HepG2 (cell line): ENCODE data around the gene SORBS2. TPM values are rescaled to one million over a fixed set of nuclear protein-coding genes. Genes with fewer than 3 reads are reported as not detected.

ENCODE experiments used
- ATAC-seq: fragments of 200-7000 bp; cut with Tn5 transposase; 3 replicates; pipeline ENCODE4 v1.9.1; 2020; ENCODE audit warnings: mild to moderate bottlenecking, moderate library complexity
- BruUV-seq: library from RNA; stranded (reverse); fragments of 400-500 nt; replicated peaks from 2 replicates; lab custom pipeline; 2021; lab: Mats Ljungman, UMichigan
- CTCF ChIA-PET: fragments of 300-600 bp; formaldehyde crosslinking; extraction: SDS; loops from one replicate; lab custom pipeline; 2021; ENCODE audit warnings: low total read pairs, inconsistent platforms, low intra/inter-chr PET ratio; lab: Yijun Ruan, JAX
- POLR2A ChIA-PET: fragments of 350-600 bp; sonication (Branson Sonifier 250); formaldehyde crosslinking; loops from one replicate; lab custom pipeline; 2020; ENCODE audit warnings: antibody characterized with exemption, inconsistent platforms; lab: Yijun Ruan, JAX
- DNase-seq: peaks from one replicate; pipeline ENCODE4 v3.0.0-alpha.2; 2015; ENCODE audit warnings: low spot score
- FAIRE-seq: peaks from 3 replicates; lab custom pipeline; 2011; peaks lifted over from hg19 to GRCh38; lab: Jason Lieb, UNC
- H2AFZ ChIP-seq: one replicate; pipeline ENCODE4 v1.6.1; 2011; ENCODE audit warnings: low read length, inconsistent platforms
- H3K27ac ChIP-seq: fragments of 300-600 bp; 3 replicates; pipeline ENCODE4 v1.8.0; 2011; ENCODE audit warnings: mixed run types, mild to moderate bottlenecking, mixed read lengths, low read length, inconsistent platforms; ENCODE audit not compliant: insufficient read depth; ENCODE audit errors: extremely low read length
- H3K27me3 ChIP-seq, 2 experiments: fragments of 200-600 bp in 1 of 2; 2 replicates in 1 of 2; 3 replicates in 1 of 2; pipeline versions ENCODE4 v1.6.0 to v1.8.0; 2011; ENCODE audit warnings: low read length in 2 of 2, mild to moderate bottlenecking in 2 of 2, moderate library complexity in 2 of 2, inconsistent platforms in 1 of 2; ENCODE audit not compliant: insufficient read depth in 2 of 2, control insufficient read depth in 1 of 2
- H3K36me3 ChIP-seq, 2 experiments: fragments of 200-600 bp in 1 of 2; replicated peaks in 1 of 2; 2 replicates in 1 of 2; 3 replicates in 1 of 2; pipeline versions ENCODE4 v1.5.1 to v1.8.0; 2011; ENCODE audit warnings: low read length in 2 of 2, inconsistent platforms in 1 of 2; ENCODE audit not compliant: insufficient read depth in 2 of 2, control insufficient read depth in 1 of 2
- H3K4me1 ChIP-seq: 2 replicates; pipeline ENCODE4 v1.5.1; 2012; ENCODE audit warnings: low read length, inconsistent platforms; ENCODE audit not compliant: insufficient read depth
- H3K4me2 ChIP-seq: 2 replicates; pipeline ENCODE4 v1.6.0; 2011; ENCODE audit warnings: low read depth, low read length, inconsistent platforms
- H3K4me3 ChIP-seq, 3 experiments: fragments of 200-600 bp in 1 of 3; sonication (generic), shearing (Covaris generic) in 1 of 3; replicated peaks in 1 of 3; 2 replicates each; pipeline ENCODE4 v1.5.1; 2011 to 2016; ENCODE audit warnings: low read length in 3 of 3, inconsistent platforms in 2 of 3, low read depth in 2 of 3, mild to moderate bottlenecking in 2 of 3, control low read depth in 1 of 3, mixed read lengths in 1 of 3; ENCODE audit not compliant: insufficient read depth in 1 of 3
- H3K79me2 ChIP-seq: one replicate; pipeline ENCODE4 v1.6.1; 2011; ENCODE audit warnings: low read length, inconsistent platforms; ENCODE audit not compliant: insufficient read depth
- H3K9ac ChIP-seq: 2 replicates; pipeline ENCODE4 v1.6.0; 2011; ENCODE audit warnings: mild to moderate bottlenecking, low read depth, low read length, inconsistent platforms; ENCODE audit not compliant: insufficient read depth
- H3K9me3 ChIP-seq: 2 replicates; pipeline ENCODE4 v1.5.1; 2012; ENCODE audit warnings: mild to moderate bottlenecking, low read length
- H4K20me1 ChIP-seq: 2 replicates; pipeline ENCODE4 v1.6.0; 2011; ENCODE audit warnings: inconsistent platforms, mild to moderate bottlenecking, low read length, moderate library complexity; ENCODE audit not compliant: insufficient read depth
- BRCA1 ChIP-seq: sonication (generic); formaldehyde crosslinking; IDR thresholded peaks from 2 replicates; pipeline ENCODE4 v1.4.0; 2020; ENCODE audit warnings: missing genetic modification reagents
- HDAC1 ChIP-seq: sonication (generic); formaldehyde crosslinking; IDR thresholded peaks from 2 replicates; pipeline ENCODE4 v1.5.1; 2020; ENCODE audit warnings: mild to moderate bottlenecking, missing genetic modification reagents
- HMGA1 ChIP-seq: sonication (generic); formaldehyde crosslinking; conservative IDR thresholded peaks from 2 replicates; pipeline ENCODE4 v1.4.0; 2020; ENCODE audit warnings: missing genetic modification reagents
- IKZF1 ChIP-seq: fragments of 450-650 bp; IDR thresholded peaks from 2 replicates; pipeline ENCODE4 v1.7.1; 2016
- KLF12 ChIP-seq: sonication (generic); formaldehyde crosslinking; IDR thresholded peaks from 2 replicates; pipeline ENCODE4 v1.4.0; 2020; ENCODE audit warnings: missing genetic modification reagents, borderline replicate concordance
- KMT2A ChIP-seq: sonication (generic); formaldehyde crosslinking; IDR thresholded peaks from 2 replicates; pipeline ENCODE4 v1.4.0; 2020; ENCODE audit warnings: missing genetic modification reagents
- MXD4 ChIP-seq: IDR thresholded peaks from 2 replicates; pipeline ENCODE4 v1.6.1; 2016; ENCODE audit warnings: mild to moderate bottlenecking, missing biosample characterization, missing genetic modification reagents
- NFE2 ChIP-seq: sonication (generic); formaldehyde crosslinking; IDR thresholded peaks from 2 replicates; pipeline ENCODE4 v1.4.0; 2020; ENCODE audit warnings: missing genetic modification reagents
- NFYB ChIP-seq: sonication (generic); formaldehyde crosslinking; IDR thresholded peaks from 2 replicates; pipeline ENCODE4 v1.4.0; 2020; ENCODE audit warnings: missing genetic modification reagents
- PHF8 ChIP-seq: sonication (generic); formaldehyde crosslinking; IDR thresholded peaks from 2 replicates; pipeline ENCODE4 v1.5.0; 2020; ENCODE audit warnings: missing genetic modification reagents
- POLR2G ChIP-seq: fragments of 200-400 bp; formaldehyde crosslinking; IDR thresholded peaks from 2 replicates; pipeline ENCODE4 v1.6.1; 2018; ENCODE audit warnings: mild to moderate bottlenecking, low read depth, low read length, moderate library complexity
- SIX1 ChIP-seq: sonication (generic); formaldehyde crosslinking; IDR thresholded peaks from 2 replicates; pipeline ENCODE4 v1.4.0; 2020; ENCODE audit warnings: missing genetic modification reagents, borderline replicate concordance
- ZNF652 ChIP-seq: IDR thresholded peaks from 2 replicates; pipeline ENCODE4 v1.6.1; 2016; ENCODE audit warnings: low read depth, borderline replicate concordance
- ZNF782 ChIP-seq: sonication (generic); formaldehyde crosslinking; IDR thresholded peaks from 2 replicates; pipeline ENCODE4 v1.4.0; 2020; ENCODE audit warnings: missing genetic modification reagents, mild to moderate bottlenecking, borderline replicate concordance
- WGBS: methylation state at CpG from one replicate; pipeline ENCODE4 v1.1.6; 2017; ENCODE audit warnings: low lambda C conversion rate; 5-methylcytosine and 5-hydroxymethylcytosine counted together
- in situ Hi-C: cut with HindIII; loops from 2 replicates; pipeline ENCODE4 v1.10.0; 2017; ENCODE audit warnings: low pct_unique_long_range_greater_than_20kb; ENCODE audit not compliant: extremely low pct_ligation_motif_present
- intact Hi-C: fragments of 100-400 bp; cut with micrococcal nuclease; formaldehyde crosslinking; loops from one replicate; pipeline ENCODE4 v1.10.0; 2022; ENCODE audit not compliant: unreplicated experiment
- polyA plus RNA-seq, 8 experiments: library from polyadenylated mRNA; depleted of rRNA in 3 of 8; stranded (reverse) in 7 of 8; unstranded in 1 of 8; fragments of >200 nt; fragmentation: Illumina TruSeq in 4 of 8; extraction: Trizol in 4 of 8; gene quantifications; 2 replicates each; pipeline versions ENCODE4 v1.2.1 to v1.2.3, GENCODE V29; 2011 to 2016; ENCODE audit warnings: low read depth in 4 of 8, missing spikeins in 1 of 8, mixed read lengths in 1 of 8; ENCODE audit not compliant: insufficient read depth in 1 of 8
- total RNA-seq, 5 experiments: library from RNA; depleted of rRNA; stranded (reverse); fragments of >200 nt; fragmentation: Illumina TruSeq; extraction: Trizol; gene quantifications; 2 replicates each; pipeline ENCODE4 v1.2.3, GENCODE V29; 2016; ENCODE audit warnings: low read depth in 1 of 5
- TF ChIP-seq, protein P1 (sequence below): sonication (generic); formaldehyde crosslinking; IDR thresholded peaks from 2 replicates; pipeline ENCODE4 v1.4.0; 2020; ENCODE audit warnings: mild to moderate bottlenecking, low read depth, missing genetic modification reagents
- TF ChIP-seq, protein P2 (sequence below): sonication (generic); formaldehyde crosslinking; IDR thresholded peaks from 2 replicates; pipeline ENCODE4 v1.4.0; 2020; ENCODE audit warnings: missing genetic modification reagents
- TF ChIP-seq, protein P3 (sequence below): sonication (generic); formaldehyde crosslinking; IDR thresholded peaks from 2 replicates; pipeline ENCODE4 v1.4.0; 2020; ENCODE audit warnings: mild to moderate bottlenecking, missing genetic modification reagents

The SORBS2 gene
- total and polyA plus RNA-seq, 2 of the 13 experiments (the other 11 are each of a cell fraction or from before 2014, with no cell fraction given): 25.0 to 80.5 TPM

DNA sequence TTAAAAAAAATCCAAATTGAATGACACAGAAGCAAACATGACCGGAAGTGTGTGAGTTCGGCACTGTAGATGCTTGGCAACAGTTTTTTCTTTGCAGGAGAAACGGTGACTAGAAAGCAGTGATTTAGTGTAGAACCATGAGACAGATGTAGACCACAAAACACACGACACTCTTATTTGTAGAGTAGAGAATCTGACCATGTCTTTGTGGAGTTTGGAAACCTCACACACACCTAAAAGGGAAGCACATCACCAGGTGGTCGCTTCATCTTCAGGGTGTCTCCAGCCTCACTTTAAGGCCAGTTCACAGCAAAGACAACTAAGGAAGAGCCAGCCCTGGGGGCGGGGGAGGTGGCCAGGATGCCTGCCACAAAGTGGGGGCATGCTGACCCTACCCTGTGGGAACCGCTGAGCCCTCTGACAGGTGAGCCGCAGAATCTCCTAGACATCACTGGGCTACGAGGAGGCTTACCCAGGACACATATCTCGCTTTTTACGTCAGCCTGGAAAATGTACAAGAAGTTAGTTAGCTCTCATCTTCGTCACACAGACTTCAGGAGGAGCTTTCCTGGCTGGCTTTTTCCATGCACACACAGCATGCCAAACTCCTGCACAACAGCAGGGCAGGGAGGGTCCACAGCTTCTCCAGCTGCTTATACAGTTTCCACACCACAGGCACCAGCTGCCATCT, 212.3 kb downstream of the SORBS2 start:
- H3K36me3 ChIP-seq: peaks cover 0 to 4% of the 10 kb centered on the region in 2 experiments; a peak in 1 of 5 replicates
- H4K20me1 ChIP-seq: no peaks in the 10 kb centered on the region
- POLR2A ChIA-PET: no interaction called here
- BruUV-seq: no TSS peak
- FAIRE-seq (no peak), ATAC-seq (no peak), DNase-seq (no peak)
- no peaks in the 10 kb centered on the region for H3K9me3 ChIP-seq
- no peak overlapping the region for H2AFZ ChIP-seq
- TF ChIP-seq MXD4 (CRISPR knock-in tag) (no peak), HDAC1 (CRISPR knock-in tag) (no peak), POLR2G (no peak), IKZF1 (no peak), KLF12 (no peak), BRCA1 (CRISPR knock-in tag) (no peak), NFE2 (CRISPR knock-in tag) (no peak), NFYB (CRISPR knock-in tag) (no peak), PHF8 (CRISPR knock-in tag) (no peak), ZNF782 (CRISPR knock-in tag) (no peak), HMGA1 (CRISPR knock-in tag) (no peak), SIX1 (CRISPR knock-in tag) (no peak), KMT2A (CRISPR knock-in tag) (no peak), ZNF652 (CRISPR knock-in tag) (no peak)
- TF ChIP-seq, protein P1, sequence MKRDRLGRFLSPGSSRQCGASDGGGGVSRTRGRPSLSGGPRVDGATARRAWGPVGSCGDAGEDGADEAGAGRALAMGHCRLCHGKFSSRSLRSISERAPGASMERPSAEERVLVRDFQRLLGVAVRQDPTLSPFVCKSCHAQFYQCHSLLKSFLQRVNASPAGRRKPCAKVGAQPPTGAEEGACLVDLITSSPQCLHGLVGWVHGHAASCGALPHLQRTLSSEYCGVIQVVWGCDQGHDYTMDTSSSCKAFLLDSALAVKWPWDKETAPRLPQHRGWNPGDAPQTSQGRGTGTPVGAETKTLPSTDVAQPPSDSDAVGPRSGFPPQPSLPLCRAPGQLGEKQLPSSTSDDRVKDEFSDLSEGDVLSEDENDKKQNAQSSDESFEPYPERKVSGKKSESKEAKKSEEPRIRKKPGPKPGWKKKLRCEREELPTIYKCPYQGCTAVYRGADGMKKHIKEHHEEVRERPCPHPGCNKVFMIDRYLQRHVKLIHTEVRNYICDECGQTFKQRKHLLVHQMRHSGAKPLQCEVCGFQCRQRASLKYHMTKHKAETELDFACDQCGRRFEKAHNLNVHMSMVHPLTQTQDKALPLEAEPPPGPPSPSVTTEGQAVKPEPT (CRISPR knock-in tag): no peak
- TF ChIP-seq, protein P2, sequence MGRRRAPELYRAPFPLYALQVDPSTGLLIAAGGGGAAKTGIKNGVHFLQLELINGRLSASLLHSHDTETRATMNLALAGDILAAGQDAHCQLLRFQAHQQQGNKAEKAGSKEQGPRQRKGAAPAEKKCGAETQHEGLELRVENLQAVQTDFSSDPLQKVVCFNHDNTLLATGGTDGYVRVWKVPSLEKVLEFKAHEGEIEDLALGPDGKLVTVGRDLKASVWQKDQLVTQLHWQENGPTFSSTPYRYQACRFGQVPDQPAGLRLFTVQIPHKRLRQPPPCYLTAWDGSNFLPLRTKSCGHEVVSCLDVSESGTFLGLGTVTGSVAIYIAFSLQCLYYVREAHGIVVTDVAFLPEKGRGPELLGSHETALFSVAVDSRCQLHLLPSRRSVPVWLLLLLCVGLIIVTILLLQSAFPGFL (CRISPR knock-in tag): no peak
- TF ChIP-seq, protein P3, sequence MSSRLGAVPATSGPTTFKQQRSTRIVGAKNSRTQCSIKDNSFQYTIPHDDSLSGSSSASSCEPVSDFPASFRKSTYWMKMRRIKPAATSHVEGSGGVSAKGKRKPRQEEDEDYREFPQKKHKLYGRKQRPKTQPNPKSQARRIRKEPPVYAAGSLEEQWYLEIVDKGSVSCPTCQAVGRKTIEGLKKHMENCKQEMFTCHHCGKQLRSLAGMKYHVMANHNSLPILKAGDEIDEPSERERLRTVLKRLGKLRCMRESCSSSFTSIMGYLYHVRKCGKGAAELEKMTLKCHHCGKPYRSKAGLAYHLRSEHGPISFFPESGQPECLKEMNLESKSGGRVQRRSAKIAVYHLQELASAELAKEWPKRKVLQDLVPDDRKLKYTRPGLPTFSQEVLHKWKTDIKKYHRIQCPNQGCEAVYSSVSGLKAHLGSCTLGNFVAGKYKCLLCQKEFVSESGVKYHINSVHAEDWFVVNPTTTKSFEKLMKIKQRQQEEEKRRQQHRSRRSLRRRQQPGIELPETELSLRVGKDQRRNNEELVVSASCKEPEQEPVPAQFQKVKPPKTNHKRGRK (CRISPR knock-in tag): no peak
- H3K4me1 ChIP-seq: no peaks in the 10 kb centered on the region
- H3K4me2 ChIP-seq: no peak overlapping the region
- WGBS: 93% methylated on average over 11 of the region's 12 CpGs
- H3K79me2 ChIP-seq: no peaks in the 10 kb centered on the region
- no peaks in the 10 kb centered on the region for H3K27me3 ChIP-seq
- in situ Hi-C loops (loop anchor here (10.0 kb wide), 1 partner anchor 85 kb away; no protein-coding TSS in a partner anchor), intact Hi-C loops (no loop called here)
- CTCF ChIA-PET: no interaction called here
- no peak overlapping the region for H3K27ac ChIP-seq
- no peak overlapping the region for H3K9ac ChIP-seq
- no peak overlapping the region for H3K4me3 ChIP-seq
